SK-N-SH treated with all-trans-retinoic acid at 6 μM for 48 hours (cell line): Measurements from ENCODE around the gene TESMIN.

Experiments used
- ATAC-seq: fragments of 200-7000 bp; cut with Tn5 transposase; 3 replicates; pipeline ENCODE4 v1.9.1; 2020; ENCODE audit warnings: mild to moderate bottlenecking, moderate library complexity
- ARNTL ChIP-seq: fragments of 450-650 bp; formaldehyde crosslinking; IDR thresholded peaks from 2 replicates; pipeline ENCODE4 v1.5.0; 2020; ENCODE audit warnings: low read depth, mild to moderate bottlenecking, moderate library complexity, borderline replicate concordance
- BACH2 ChIP-seq: fragments of 250-450 bp; sonication (Bioruptor Pico); IDR thresholded peaks from 2 replicates; pipeline ENCODE4 v1.9.0; 2021; ENCODE audit warnings: mild to moderate bottlenecking, borderline replicate concordance
- CSDC2 ChIP-seq: fragments of 250-450 bp; sonication (Bioruptor Pico); IDR thresholded peaks from 2 replicates; pipeline ENCODE4 v1.5.0; 2020; ENCODE audit warnings: mild to moderate bottlenecking, moderate library complexity
- ESRRG ChIP-seq: fragments of 250-450 bp; sonication (Bioruptor Pico); IDR thresholded peaks from 2 replicates; pipeline ENCODE4 v1.6.1; 2021; ENCODE audit warnings: mild to moderate bottlenecking
- GLIS3 ChIP-seq: fragments of 250-450 bp; sonication (Bioruptor Pico); IDR thresholded peaks from 2 replicates; pipeline ENCODE4 v1.5.0; 2020; ENCODE audit warnings: mild to moderate bottlenecking, moderate library complexity
- ISL1 ChIP-seq: fragments of 250-450 bp; sonication (Bioruptor Pico); IDR thresholded peaks from 2 replicates; pipeline ENCODE4 v2.1.2; 2022; ENCODE audit warnings: mild to moderate bottlenecking, moderate library complexity
- SNAI2 ChIP-seq: fragments of 250-450 bp; sonication (Bioruptor Pico); IDR thresholded peaks from 2 replicates; pipeline ENCODE4 v1.5.0; 2020; ENCODE audit warnings: mild to moderate bottlenecking, moderate library complexity
- TCF4 ChIP-seq: fragments of 250-450 bp; sonication (Bioruptor Pico); IDR thresholded peaks from 2 replicates; pipeline ENCODE4 v1.8.0; 2021; ENCODE audit warnings: mild to moderate bottlenecking, moderate library complexity, borderline replicate concordance
- TOX ChIP-seq: fragments of 250-450 bp; sonication (Bioruptor Pico); IDR thresholded peaks from 2 replicates; pipeline ENCODE4 v1.8.0; 2021; ENCODE audit warnings: mild to moderate bottlenecking, moderate library complexity, borderline replicate concordance
- ZC3H10 ChIP-seq: fragments of 250-450 bp; sonication (Bioruptor Pico); IDR thresholded peaks from 2 replicates; pipeline ENCODE4 v1.5.1; 2021; ENCODE audit warnings: mild to moderate bottlenecking, moderate library complexity
- ZFP3 ChIP-seq: fragments of 250-450 bp; sonication (Bioruptor Pico); IDR thresholded peaks from 2 replicates; pipeline ENCODE4 v1.5.0; 2020; ENCODE audit warnings: mild to moderate bottlenecking, moderate library complexity
- ZFP30 ChIP-seq: fragments of 450-650 bp; formaldehyde crosslinking; IDR thresholded peaks from 2 replicates; pipeline ENCODE4 v1.5.0; 2022; ENCODE audit warnings: mild to moderate bottlenecking, moderate library complexity
- ZNF70 ChIP-seq: fragments of 450-650 bp; formaldehyde crosslinking; IDR thresholded peaks from 2 replicates; pipeline ENCODE4 v1.5.0; 2020; ENCODE audit warnings: mild to moderate bottlenecking, moderate library complexity
- ZNF8 ChIP-seq: fragments of 450-650 bp; formaldehyde crosslinking; IDR thresholded peaks from 2 replicates; pipeline ENCODE4 v1.5.0; 2020; ENCODE audit warnings: mild to moderate bottlenecking, moderate library complexity
- TF ChIP-seq, protein P1 (sequence below): fragments of 250-450 bp; sonication (Bioruptor Pico); IDR thresholded peaks from 2 replicates; pipeline ENCODE4 v1.8.0; 2020; ENCODE audit warnings: mild to moderate bottlenecking, moderate library complexity, borderline replicate concordance
- TF ChIP-seq, protein P2 (sequence below): fragments of 250-450 bp; sonication (Bioruptor Pico); IDR thresholded peaks from 2 replicates; pipeline ENCODE4 v1.5.1; 2021; ENCODE audit warnings: mild to moderate bottlenecking, moderate library complexity
- TF ChIP-seq, protein P3 (sequence below): fragments of 250-450 bp; sonication (Bioruptor Pico); IDR thresholded peaks from 2 replicates; pipeline ENCODE4 v1.8.0; 2021; ENCODE audit warnings: low read depth, mild to moderate bottlenecking, moderate library complexity, borderline replicate concordance
- TF ChIP-seq, protein P4 (sequence below): fragments of 250-450 bp; sonication (Bioruptor Pico); IDR thresholded peaks from 2 replicates; pipeline ENCODE4 v1.5.0; 2020; ENCODE audit warnings: mild to moderate bottlenecking, moderate library complexity

The TESMIN gene

DNA sequence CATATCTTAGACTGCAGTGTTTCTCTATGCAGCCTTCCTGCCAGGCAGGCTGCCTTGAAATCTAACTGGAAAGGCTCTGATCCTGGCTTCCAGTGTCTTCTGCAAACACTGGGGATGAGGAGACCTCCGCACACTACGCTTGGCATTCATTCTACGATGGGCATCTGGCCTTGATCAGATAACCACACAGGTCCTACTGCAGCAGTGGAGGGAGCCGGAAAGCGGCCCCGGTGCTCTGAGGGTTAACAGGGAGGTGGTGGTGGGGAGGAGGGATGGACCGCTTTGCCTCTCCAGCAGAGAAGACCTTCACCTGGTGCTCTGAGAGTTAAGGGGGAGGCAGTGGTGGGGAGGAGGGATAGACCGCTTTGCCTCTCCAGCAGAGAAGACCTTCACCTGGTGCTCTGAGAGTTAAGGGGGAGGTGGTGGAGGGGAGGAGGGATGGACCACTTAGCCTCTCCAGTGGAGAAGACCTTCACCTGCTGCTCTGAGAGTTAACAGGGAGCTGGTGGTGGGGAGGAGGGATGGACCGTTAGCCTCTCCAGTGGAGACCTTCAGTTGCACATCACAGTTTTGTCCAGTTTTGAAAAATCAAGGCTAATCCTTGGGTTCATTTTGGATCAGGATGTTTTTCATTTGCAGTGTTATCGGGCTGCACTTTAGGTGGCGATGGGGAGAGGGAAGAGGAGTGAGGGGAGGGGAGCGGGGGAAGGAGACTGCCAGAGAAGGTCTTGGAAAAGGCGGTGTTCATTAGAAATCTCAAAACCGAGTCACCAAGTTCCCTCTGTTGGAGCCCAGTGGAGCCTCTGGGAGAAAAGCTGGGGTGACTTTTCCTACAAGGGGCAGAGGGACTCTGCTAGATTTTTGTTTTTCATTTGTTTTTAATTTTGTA is 61.3 kb downstream of the TESMIN start:
- ATAC-seq, result no peak
- TF ChIP-seq CSDC2 (CRISPR knock-in tag) (no peak), TOX (CRISPR knock-in tag) (no peak), ZFP30 (no peak), GLIS3 (CRISPR knock-in tag) (no peak), ISL1 (CRISPR knock-in tag) (no peak), BACH2 (CRISPR knock-in tag) (no peak), ARNTL (CRISPR knock-in tag) (no peak), ZNF70 (CRISPR knock-in tag) (no peak), ZNF8 (no peak), SNAI2 (no peak), ESRRG (no peak), TCF4 (CRISPR knock-in tag) (no peak)
- TF ChIP-seq, protein P1, sequence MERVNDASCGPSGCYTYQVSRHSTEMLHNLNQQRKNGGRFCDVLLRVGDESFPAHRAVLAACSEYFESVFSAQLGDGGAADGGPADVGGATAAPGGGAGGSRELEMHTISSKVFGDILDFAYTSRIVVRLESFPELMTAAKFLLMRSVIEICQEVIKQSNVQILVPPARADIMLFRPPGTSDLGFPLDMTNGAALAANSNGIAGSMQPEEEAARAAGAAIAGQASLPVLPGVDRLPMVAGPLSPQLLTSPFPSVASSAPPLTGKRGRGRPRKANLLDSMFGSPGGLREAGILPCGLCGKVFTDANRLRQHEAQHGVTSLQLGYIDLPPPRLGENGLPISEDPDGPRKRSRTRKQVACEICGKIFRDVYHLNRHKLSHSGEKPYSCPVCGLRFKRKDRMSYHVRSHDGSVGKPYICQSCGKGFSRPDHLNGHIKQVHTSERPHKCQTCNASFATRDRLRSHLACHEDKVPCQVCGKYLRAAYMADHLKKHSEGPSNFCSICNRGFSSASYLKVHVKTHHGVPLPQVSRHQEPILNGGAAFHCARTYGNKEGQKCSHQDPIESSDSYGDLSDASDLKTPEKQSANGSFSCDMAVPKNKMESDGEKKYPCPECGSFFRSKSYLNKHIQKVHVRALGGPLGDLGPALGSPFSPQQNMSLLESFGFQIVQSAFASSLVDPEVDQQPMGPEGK (CRISPR knock-in tag), result no peak
- TF ChIP-seq, protein P2, sequence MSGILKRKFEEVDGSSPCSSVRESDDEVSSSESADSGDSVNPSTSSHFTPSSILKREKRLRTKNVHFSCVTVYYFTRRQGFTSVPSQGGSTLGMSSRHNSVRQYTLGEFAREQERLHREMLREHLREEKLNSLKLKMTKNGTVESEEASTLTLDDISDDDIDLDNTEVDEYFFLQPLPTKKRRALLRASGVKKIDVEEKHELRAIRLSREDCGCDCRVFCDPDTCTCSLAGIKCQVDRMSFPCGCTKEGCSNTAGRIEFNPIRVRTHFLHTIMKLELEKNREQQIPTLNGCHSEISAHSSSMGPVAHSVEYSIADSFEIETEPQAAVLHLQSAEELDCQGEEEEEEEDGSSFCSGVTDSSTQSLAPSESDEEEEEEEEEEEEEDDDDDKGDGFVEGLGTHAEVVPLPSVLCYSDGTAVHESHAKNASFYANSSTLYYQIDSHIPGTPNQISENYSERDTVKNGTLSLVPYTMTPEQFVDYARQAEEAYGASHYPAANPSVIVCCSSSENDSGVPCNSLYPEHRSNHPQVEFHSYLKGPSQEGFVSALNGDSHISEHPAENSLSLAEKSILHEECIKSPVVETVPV (CRISPR knock-in tag), result no peak
- TF ChIP-seq, protein P3, sequence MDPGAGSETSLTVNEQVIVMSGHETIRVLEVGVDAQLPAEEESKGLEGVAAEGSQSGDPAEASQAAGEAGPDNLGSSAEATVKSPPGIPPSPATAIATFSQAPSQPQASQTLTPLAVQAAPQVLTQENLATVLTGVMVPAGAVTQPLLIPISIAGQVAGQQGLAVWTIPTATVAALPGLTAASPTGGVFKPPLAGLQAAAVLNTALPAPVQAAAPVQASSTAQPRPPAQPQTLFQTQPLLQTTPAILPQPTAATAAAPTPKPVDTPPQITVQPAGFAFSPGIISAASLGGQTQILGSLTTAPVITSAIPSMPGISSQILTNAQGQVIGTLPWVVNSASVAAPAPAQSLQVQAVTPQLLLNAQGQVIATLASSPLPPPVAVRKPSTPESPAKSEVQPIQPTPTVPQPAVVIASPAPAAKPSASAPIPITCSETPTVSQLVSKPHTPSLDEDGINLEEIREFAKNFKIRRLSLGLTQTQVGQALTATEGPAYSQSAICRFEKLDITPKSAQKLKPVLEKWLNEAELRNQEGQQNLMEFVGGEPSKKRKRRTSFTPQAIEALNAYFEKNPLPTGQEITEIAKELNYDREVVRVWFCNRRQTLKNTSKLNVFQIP (CRISPR knock-in tag), result no peak

DNA sequence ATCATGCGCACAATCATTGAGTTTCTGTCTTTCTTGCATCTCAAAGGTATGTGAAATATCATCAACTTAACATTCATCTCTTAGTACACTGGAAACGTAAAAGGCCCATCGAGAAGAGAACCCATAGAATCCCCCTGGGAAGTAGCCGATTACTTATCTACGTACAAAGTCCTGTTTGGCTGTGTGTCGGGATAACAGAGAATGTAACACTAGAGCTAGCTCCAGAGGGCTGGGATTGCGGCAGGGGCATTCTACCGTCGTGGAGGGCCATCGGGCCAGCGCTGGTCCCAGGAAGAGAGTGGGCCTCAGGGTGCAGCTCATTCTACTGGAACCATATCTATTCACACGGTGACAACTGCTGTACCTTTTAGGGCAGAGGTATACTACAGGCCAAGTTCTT is 62.4 kb downstream of the TESMIN start:
- TF ChIP-seq ZNF8, result no peak
- no peak for TF ChIP-seq ARNTL (CRISPR knock-in tag)
- TF ChIP-seq TCF4 (CRISPR knock-in tag), result no peak
- TF ChIP-seq SNAI2, result no peak
- TF ChIP-seq ZFP30, result no peak
- no peak for TF ChIP-seq ZFP3 (CRISPR knock-in tag)
- ATAC-seq, result no peak

DNA sequence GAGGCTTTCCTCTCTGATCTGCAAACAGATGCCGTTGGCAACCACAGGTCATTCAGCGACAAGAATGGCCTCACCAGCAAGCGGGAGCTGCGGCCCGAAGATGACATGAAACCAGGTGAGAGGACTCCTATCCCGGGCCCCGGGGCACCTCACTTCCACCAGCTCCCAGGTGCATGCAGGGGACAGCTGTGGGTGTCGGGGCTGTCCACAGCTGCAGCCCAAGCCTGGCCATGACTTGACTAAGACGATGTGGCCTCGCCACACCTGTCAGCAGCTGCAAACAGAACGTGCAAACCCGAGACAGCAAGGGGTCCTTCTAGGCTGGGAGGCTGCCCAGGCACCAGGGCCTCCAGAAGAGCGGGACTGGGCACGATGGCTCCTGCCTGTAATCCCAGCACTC is 63.3 kb downstream of the TESMIN start:
- TF ChIP-seq TCF4 (CRISPR knock-in tag), result no peak
- TF ChIP-seq CSDC2 (CRISPR knock-in tag), result no peak
- no peak for TF ChIP-seq ZFP3 (CRISPR knock-in tag)
- TF ChIP-seq TOX (CRISPR knock-in tag), result no peak
- TF ChIP-seq, protein P2 (CRISPR knock-in tag), result no peak
- TF ChIP-seq ZC3H10 (CRISPR knock-in tag), result no peak
- no peak for TF ChIP-seq ISL1 (CRISPR knock-in tag)
- TF ChIP-seq, protein P4, sequence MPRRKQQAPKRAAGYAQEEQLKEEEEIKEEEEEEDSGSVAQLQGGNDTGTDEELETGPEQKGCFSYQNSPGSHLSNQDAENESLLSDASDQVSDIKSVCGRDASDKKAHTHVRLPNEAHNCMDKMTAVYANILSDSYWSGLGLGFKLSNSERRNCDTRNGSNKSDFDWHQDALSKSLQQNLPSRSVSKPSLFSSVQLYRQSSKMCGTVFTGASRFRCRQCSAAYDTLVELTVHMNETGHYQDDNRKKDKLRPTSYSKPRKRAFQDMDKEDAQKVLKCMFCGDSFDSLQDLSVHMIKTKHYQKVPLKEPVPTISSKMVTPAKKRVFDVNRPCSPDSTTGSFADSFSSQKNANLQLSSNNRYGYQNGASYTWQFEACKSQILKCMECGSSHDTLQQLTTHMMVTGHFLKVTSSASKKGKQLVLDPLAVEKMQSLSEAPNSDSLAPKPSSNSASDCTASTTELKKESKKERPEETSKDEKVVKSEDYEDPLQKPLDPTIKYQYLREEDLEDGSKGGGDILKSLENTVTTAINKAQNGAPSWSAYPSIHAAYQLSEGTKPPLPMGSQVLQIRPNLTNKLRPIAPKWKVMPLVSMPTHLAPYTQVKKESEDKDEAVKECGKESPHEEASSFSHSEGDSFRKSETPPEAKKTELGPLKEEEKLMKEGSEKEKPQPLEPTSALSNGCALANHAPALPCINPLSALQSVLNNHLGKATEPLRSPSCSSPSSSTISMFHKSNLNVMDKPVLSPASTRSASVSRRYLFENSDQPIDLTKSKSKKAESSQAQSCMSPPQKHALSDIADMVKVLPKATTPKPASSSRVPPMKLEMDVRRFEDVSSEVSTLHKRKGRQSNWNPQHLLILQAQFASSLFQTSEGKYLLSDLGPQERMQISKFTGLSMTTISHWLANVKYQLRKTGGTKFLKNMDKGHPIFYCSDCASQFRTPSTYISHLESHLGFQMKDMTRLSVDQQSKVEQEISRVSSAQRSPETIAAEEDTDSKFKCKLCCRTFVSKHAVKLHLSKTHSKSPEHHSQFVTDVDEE (CRISPR knock-in tag), result no peak
- TF ChIP-seq ARNTL (CRISPR knock-in tag), result no peak
- TF ChIP-seq ZNF70 (CRISPR knock-in tag), result no peak
- ATAC-seq, result no peak
